ENCODE results near the gene HSPA12A.

The HSPA12A gene

DNA sequence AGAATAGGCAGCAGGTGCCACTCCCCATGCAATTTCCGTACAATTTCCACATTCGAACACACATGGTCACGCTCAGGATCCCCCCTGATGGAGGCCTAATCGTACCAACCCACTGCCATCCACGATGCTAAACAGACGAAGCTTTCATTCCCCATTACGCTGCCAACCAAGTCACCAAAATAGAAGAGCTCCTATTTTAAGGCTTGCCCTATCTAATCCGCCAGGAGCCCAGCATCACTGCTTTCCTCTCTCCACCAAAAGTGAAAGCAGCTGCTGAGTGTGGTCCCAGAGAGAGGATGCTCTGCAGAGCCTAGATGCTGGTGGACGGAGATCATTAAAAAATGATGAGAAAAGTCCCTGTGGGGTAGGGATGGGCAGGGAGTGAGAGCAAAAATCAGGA, 43.3 kb downstream of the HSPA12A start:
- TF ChIP-seq, protein P1, sequence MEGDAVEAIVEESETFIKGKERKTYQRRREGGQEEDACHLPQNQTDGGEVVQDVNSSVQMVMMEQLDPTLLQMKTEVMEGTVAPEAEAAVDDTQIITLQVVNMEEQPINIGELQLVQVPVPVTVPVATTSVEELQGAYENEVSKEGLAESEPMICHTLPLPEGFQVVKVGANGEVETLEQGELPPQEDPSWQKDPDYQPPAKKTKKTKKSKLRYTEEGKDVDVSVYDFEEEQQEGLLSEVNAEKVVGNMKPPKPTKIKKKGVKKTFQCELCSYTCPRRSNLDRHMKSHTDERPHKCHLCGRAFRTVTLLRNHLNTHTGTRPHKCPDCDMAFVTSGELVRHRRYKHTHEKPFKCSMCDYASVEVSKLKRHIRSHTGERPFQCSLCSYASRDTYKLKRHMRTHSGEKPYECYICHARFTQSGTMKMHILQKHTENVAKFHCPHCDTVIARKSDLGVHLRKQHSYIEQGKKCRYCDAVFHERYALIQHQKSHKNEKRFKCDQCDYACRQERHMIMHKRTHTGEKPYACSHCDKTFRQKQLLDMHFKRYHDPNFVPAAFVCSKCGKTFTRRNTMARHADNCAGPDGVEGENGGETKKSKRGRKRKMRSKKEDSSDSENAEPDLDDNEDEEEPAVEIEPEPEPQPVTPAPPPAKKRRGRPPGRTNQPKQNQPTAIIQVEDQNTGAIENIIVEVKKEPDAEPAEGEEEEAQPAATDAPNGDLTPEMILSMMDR (IDR thresholded peaks at IDR 0.05; ENCODE audit: low read depth, low read length), result no peak
- no peak for DNase-seq (ENCODE audit: extremely low read depth, low read depth)

DNA sequence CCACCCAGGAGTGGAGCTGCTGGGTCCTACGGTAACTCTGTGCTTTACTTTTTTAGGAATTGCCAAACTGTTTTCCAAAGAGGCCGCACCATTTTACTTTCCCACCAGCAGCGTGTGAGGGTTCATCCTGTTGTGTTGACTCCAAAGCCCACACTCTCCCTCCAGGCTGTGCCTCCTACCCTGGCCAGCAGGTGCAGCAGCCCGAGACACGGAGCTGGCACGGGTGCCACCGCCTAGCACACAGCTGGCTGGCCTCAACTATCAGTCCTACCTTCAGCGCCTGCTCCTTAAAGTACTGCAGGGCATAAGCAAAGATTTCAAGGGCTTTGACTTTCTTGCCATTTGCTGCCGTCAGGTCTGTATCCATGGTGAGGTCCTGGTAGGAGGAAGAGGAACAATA, 44.0 kb downstream of the HSPA12A start:
- TF ChIP-seq, protein P1 (IDR thresholded peaks at IDR 0.05; ENCODE audit: low read depth, low read length), result no peak
- DNase-seq (ENCODE audit: extremely low read depth, low read depth), result no peak

DNA sequence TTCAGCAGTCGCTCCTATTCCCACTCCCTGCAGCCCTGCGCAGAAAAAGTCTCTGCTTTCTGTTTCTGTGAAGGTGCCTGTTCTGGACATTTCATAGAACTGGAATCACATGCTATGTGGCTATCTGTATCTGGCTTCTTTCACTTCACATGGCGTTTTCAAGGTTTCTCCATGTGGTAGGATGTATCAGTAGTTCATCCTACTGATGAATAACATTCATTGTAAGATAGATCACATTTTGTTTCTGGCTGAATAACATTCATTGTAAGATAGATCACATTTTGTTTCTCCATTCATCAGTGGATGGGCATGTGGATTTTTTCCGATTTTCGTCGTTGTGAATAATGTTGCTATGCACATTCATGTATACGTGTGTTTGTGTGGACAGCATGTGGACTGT, 44.5 kb downstream of the HSPA12A start:
- no peak for DNase-seq (ENCODE audit: extremely low read depth, low read depth)
- TF ChIP-seq, protein P1 (IDR thresholded peaks at IDR 0.05; ENCODE audit: low read depth, low read length), result no peak

DNA sequence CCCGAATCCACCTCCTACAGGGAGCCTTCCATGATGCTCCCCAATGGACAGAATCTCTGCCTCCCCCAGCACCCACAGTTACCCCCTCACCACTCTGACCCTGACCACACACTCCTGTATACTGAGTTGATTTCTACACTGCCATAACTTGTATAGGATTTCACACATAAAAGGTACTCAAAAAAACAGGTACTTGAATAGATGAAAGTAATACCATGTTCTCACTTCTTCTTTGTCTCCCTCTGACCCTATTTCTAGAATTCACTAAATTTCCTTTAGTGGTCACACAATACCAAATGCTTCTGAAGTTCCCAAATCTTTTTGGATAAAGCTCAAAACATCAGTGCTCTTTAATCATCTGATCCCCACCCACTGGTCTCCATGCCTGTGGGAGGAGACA, 45.4 kb downstream of the HSPA12A start:
- no peak for DNase-seq (ENCODE audit: extremely low read depth, low read depth)
- TF ChIP-seq, protein P1 (IDR thresholded peaks at IDR 0.05; ENCODE audit: low read depth, low read length), result no peak

DNA sequence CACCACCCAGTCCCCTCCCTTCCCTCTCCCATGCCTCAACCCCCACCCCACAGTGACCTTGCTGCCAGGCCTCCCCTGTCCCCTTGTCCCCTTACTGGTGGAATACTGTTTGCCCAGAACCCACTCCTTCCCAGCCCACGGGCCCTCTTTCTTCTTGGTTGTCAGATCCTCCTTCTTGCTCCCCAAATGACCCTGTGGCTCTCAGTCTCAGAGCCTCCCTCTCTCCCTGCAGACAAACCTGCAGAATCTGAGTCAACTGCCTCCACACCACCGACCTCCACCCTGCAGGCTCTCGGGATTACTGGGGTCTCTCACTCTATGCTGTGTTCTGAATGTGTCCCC, 47.5 kb downstream of the HSPA12A start:
- TF ChIP-seq, protein P1 (IDR thresholded peaks at IDR 0.05; ENCODE audit: low read depth, low read length), result no peak
- no peak for DNase-seq (ENCODE audit: extremely low read depth, low read depth)

DNA sequence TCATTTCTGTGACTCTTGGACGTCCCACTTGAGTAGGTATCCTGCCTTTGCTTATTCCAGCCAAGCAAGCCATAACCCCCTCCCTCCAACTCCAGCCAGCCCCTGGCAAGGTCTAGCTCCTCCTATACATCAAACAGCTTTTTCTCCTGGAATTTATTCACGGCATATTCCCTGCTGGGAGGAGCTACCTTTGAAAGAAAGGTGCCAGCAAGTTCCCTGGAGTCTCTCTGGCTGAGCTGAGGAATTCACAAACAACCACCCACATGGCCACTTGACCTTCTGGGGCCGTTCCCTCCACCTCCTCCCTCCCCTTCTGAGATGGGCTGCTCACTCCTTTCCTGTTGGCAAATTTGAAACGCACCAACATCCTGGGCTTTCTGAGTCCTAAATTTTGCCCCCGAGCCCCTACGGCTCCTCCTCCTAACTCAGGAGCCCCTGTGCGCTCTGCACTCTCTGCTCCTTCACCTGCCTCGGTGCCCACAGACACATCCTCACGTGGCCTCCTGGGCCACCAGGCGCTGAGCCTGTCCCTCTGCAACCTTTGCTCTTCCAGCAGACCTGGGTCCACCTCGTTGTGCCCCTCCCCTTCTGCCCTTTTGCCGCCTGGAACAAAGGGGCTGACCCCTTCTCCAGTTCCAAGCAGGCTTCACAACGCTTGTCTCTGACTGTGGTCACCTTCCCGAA, 48.0 kb downstream of the HSPA12A start:
- TF ChIP-seq, protein P1 (IDR thresholded peaks at IDR 0.05; ENCODE audit: low read depth, low read length), result no peak
- no peak for DNase-seq (ENCODE audit: extremely low read depth, low read depth)

DNA sequence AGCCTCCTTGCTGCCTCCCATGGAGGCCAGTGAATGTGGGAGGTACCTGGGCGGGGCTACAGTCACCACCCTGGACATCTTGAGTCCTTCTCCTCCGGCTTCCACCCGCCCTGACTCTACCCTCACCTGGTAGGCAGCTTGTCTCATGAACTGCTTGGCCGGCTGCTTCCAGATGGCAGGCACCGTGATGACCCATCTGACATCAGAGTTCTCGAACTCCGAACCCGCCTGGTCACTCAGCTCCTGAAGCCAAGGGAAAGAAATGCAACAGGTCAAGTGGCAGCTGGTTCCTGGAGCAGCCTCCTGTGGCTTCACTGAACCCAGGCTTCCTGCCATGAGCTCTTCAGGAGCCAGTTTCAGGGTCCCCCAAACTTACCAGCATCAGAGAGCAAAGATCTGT, 50.1 kb downstream of the HSPA12A start:
- TF ChIP-seq, protein P1 (IDR thresholded peaks at IDR 0.05; ENCODE audit: low read depth, low read length), result no peak

More for the DNA sequence above, 50.1 kb downstream of the HSPA12A start:
- no peak for DNase-seq (ENCODE audit: extremely low read depth, low read depth)

Data from AG09319 (cell line).